Mesodermal cell (in vitro differentiated cells): Measurements from ENCODE around the gene FATE1. TPM values are rescaled to one million over a fixed set of nuclear protein-coding genes. Genes with fewer than 3 reads are reported as not detected.
A peak's percentile ranks its signal among the peaks of the same experiment; 100 is the strongest.

ENCODE experiments used
- H3K27ac ChIP-seq: 2 replicates; pipeline ENCODE4 v1.7.0; 2013; ENCODE audit warnings: mild to moderate bottlenecking, low read depth, low read length, moderate library complexity; ENCODE audit not compliant: severe bottlenecking
- H3K36me3 ChIP-seq: 2 replicates; pipeline ENCODE4 v1.7.1; 2013; ENCODE audit warnings: mild to moderate bottlenecking, low read length, moderate library complexity; ENCODE audit not compliant: control insufficient read depth, insufficient read depth
- H3K4me1 ChIP-seq: one replicate; pipeline ENCODE4 v1.7.1; 2013; ENCODE audit warnings: mild to moderate bottlenecking, low read length; ENCODE audit not compliant: insufficient read depth, control insufficient read depth, poor library complexity, severe bottlenecking
- H3K4me3 ChIP-seq: 2 replicates; pipeline ENCODE4 v1.7.0; 2013; ENCODE audit warnings: low read length, control low read depth, mild to moderate bottlenecking; ENCODE audit not compliant: insufficient read depth, poor library complexity, severe bottlenecking; ENCODE audit errors: extremely low read depth
- H3K9me3 ChIP-seq: 2 replicates; pipeline ENCODE4 v1.7.1; 2013; ENCODE audit warnings: mild to moderate bottlenecking, low read length, moderate library complexity; ENCODE audit not compliant: control insufficient read depth
- WGBS, 2 experiments: methylation state at CpG; one replicate each; pipeline ENCODE4 v1.1.5; 2013; ENCODE audit warnings: missing lambda C conversion rate in 2 of 2; ENCODE audit not compliant: insufficient coverage in 2 of 2; 5-methylcytosine and 5-hydroxymethylcytosine counted together
- polyA plus RNA-seq, 2 experiments: library from polyadenylated mRNA; stranded (reverse); fragments of 50-300 nt; gene quantifications; one replicate each; pipeline ENCODE4 v1.2.3, GENCODE V29; 2013

Gene FATE1, protein sequence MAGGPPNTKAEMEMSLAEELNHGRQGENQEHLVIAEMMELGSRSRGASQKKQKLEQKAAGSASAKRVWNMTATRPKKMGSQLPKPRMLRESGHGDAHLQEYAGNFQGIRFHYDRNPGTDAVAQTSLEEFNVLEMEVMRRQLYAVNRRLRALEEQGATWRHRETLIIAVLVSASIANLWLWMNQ
- polyA plus RNA-seq (2013, experiment 1 of 2), result not detected
- polyA plus RNA-seq (2013, experiment 2 of 2), result not detected

DNA sequence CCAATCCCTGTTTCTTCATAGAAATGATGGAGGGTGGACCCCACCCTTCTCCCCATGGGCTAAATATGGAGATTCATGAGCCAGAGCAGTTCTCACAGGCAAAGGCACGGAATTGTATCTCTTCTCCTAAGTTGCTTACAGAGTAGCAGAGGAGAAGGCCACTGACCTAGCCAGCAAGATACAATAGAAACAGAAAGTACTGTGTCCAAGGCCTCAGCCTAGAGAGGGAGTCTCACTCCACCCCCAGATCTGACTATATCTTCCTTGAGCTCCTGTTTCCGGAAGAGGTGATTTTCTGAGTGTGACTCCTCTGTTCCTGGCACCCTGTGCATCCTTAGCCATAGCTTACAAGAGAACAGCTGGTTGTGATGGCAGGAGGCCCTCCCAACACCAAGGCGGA is at the start of gene FATE1:
TSS of gene FATE1 (plus strand) at position 284 of the 400 bp plus-strand sequence. CDS start at position 369, 85 bp downstream.
- no peak within 1 kb of the TSS for H3K4me3 ChIP-seq
- no peaks in the 10 kb centered on the region for H3K9me3 ChIP-seq
- WGBS, 2 experiments, result no CpG with 5 or more reads among the region's 3 CpGs
- no peak within 1 kb of the TSS for H3K27ac ChIP-seq
- no peaks in the 10 kb centered on the region for H3K36me3 ChIP-seq
- H3K4me1 ChIP-seq, result no peaks in the 10 kb centered on the region

DNA sequence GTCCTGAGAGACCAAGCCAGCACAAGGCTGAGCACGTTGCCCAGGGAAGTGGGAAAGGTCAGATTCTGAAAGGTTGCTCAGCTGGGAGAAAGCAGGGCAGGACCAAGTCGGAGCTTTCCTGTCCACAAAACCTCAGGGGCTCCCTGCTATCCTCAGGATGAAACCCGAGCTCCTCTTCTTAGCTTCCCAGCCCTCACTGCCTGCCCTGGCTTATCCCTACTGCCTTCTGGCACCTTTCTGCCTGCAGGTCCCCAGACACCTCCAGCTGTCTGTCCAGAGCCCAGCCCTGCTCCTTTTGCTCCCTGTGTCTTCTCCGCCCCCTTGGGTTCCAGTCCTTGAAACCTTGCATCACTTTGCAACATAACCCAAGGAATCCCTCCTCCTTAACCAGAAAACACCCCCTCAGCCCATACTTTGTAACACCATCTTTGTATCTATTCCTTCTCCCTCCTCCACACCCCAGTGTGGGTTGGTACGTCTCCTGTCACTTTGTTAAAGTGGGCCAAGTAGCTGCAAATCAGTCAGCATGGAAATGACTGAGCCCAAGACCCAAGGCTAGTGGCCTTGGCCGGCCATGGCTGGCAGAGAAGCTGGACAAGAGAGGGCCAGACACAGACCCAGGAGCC is 40.6 kb upstream of the FATE1 start:
- H3K36me3 ChIP-seq, result no peaks in the 10 kb centered on the region
- H3K4me3 ChIP-seq, result no peak overlapping the region
- WGBS, 2 experiments, result 80% methylated on average over 3 of the region's 6 CpGs; no CpG with 5 or more reads in 1 of the 2 experiments
- H3K9me3 ChIP-seq, result no peaks in the 10 kb centered on the region
- H3K27ac ChIP-seq, result no peak overlapping the region
- no peaks in the 10 kb centered on the region for H3K4me1 ChIP-seq

DNA sequence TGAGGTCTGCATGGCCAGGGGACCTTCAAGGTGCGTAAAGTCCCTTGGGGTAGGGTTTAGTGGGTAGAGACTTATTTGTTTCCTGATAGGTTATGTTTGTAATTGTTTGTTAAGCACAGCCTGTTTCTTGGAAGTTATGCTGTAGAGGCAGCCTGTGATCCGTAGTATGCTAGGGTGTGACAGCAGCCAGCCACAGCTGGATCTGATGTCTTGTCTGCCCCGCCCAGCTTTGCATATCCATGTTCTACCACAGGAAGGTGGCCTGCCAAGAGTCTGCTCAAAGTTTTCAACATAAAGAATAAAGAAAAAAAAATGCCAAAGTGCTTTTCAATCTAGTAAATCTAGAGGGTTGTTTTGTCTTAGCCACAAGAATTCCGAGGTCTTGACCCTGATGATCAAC is 39.6 kb upstream of the FATE1 start:
- 100% methylated on average over 1 of the region's 4 CpGs; no CpG with 5 or more reads in 1 of the 2 experiments for whole genome bisulfite sequencing, 2 experiments
- Histone ChIP-seq H3K27ac (no peak overlapping the region), H3K4me3 (no peak overlapping the region), H3K4me1 (no peaks in the 10 kb centered on the region), H3K36me3 (no peaks in the 10 kb centered on the region), H3K9me3 (no peaks in the 10 kb centered on the region)

DNA sequence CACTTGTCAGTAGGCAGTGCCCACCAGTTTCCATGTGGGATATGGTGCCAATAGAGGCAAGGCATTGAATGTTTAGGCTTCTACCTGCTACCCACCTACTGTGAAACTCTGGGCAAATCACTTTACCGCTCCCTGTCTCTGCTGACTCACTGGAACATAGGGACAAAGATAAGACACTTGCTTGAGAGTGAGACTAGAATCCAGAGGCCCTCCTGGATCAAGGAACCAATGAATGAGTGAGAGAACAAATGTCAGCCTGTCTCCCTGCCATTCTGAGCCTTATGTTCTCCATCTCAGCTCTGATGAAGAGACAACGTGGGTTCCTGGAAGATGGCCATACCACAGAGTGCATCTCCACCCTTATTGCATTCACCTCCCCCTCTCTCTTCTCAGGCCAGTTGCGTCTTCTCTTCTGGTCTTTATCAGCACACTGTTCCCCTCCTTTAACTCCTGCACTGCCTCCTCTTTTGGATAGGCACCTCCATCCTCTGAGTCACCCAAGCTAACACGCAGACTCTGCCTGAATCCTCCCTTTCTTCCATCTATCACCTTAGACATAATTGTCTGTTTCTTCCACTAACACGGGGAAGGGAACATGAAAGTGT is 35.9 kb upstream of the FATE1 start:
- Histone ChIP-seq H3K27ac (no peak overlapping the region), H3K4me3 (no peak overlapping the region), H3K36me3 (no peaks in the 10 kb centered on the region), H3K4me1 (no peaks in the 10 kb centered on the region), H3K9me3 (no peaks in the 10 kb centered on the region)
- WGBS, 2 experiments, result 63% methylated on average over 1 of the region's 5 CpGs; no CpG with 5 or more reads in 1 of the 2 experiments

DNA sequence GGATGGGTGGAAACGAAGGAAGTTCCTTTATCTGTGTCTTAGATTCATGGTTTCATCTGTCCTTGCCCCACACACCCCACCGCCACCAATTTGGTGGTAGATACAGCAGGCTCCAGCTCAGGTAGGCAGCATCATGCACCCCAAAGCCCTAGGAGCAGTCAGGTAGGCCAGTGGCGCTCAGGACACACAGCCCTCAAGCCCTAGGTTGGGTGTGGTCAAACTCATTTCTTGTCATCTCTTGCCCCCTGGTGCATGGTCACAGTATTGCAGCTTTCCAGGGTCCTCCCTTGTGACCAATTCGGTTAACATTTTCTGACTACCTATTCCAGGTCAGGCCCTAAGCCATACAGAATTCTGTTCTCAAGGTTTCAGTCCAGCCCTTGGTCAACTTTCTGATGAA is 35.0 kb upstream of the FATE1 start:
- Histone ChIP-seq H3K27ac (no peak overlapping the region), H3K4me1 (no peaks in the 10 kb centered on the region)

DNA sequence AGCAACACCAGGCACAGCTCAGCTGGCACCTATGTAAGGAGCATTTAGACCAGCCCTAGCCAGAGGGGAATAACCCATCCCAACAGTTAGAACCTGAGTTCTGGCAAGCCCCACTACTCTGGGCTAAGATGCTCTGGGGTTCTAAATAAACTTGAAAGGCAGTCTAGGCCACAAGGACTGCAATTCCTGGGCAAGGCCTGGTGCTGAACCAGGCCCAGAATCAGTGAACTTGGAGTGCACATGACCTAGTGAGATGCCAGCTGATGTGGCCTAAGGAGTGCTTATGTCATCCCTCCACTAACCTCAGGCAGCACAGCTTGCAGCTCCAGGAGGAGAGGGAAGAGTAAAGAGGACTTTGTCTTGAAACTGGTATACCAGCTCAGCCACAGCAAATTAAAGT is 28.2 kb upstream of the FATE1 start:
- H3K9me3 ChIP-seq, result no peaks in the 10 kb centered on the region

More for the DNA sequence above, 35.0 kb upstream of the FATE1 start:
- Histone ChIP-seq H3K4me3 (no peak overlapping the region), H3K9me3 (no peaks in the 10 kb centered on the region), H3K36me3 (no peaks in the 10 kb centered on the region)
- WGBS, 2 experiments, result 29 to 36% methylated on average over 2 to 3 of the region's 4 CpGs

DNA sequence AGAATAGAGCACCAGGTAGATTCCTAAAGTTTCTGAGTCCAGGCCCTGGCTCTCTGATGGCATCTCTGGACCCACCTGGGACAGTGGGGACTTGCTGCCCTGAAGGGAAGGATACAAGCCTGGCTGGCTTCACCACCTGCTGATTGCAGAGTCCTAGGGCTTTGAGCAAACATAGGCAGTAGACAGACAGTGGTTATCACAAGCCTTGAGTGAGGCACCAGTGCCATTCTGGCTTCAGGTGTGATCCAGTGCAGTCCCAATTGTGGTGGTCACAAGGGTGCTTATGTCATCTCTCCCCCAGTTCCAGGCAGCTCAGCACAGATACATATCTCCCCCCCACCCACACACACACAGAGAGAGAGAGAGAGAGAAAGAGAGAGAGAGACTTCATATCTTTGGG is 27.1 kb upstream of the FATE1 start:
- H3K27ac ChIP-seq, result no peak overlapping the region
- H3K4me3 ChIP-seq, result no peak overlapping the region
- no peaks in the 10 kb centered on the region for H3K4me1 ChIP-seq

More for the DNA sequence above, 28.2 kb upstream of the FATE1 start:
- Histone ChIP-seq H3K36me3 (no peaks in the 10 kb centered on the region), H3K27ac (no peak overlapping the region), H3K4me1 (no peaks in the 10 kb centered on the region), H3K4me3 (no peak overlapping the region)

DNA sequence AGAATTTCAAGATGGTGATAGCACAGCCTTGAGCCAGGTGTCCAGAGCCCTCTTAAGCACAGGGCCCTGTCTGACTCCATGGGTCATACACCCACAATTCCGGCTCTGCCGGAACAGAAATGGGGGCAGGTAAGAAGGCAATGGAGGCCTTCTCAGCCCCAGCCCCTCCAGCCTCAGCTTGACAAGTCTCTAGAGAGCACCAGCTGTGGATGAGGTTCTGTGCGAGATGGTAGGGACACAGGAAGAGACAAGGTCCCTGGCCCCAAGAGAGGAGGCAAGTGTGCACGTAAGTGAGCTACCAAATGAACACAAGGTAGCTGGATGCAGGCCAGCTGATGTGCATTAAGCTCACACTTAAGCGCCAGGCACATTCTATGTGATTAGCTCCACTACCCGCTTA is 23.0 kb upstream of the FATE1 start:
- H3K27ac ChIP-seq, result no peak overlapping the region
- WGBS, 2 experiments, result 97 to 100% methylated on average over 3 of the region's 6 CpGs
- H3K4me1 ChIP-seq, result no peaks in the 10 kb centered on the region

More for the DNA sequence above, 27.1 kb upstream of the FATE1 start:
- Histone ChIP-seq H3K36me3 (no peaks in the 10 kb centered on the region), H3K9me3 (no peaks in the 10 kb centered on the region)

DNA sequence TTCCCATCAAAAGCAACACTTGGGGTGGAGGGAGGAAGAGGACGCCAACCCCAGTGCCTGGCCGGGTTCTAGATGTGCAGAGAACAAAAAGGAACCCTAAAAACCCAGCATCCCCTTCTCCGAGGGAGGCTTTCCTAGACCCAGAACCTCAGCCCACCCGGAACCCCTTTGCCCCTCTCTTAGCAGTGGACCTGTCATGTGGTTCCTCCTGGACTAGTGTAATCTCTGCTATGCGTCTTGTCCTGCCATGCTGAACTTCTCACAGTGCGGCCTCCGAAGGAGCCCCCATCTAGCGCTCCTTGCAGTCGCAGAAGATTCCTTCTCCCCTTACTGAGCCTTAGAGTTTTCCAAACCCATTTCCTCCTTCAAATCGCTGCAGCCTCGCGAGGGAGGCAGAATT is 21.7 kb upstream of the FATE1 start:
- 93 to 100% methylated on average over 4 to 7 of the region's 12 CpGs for WGBS, 2 experiments
- Histone ChIP-seq H3K36me3 (no peaks in the 10 kb centered on the region), H3K9me3 (no peaks in the 10 kb centered on the region)

More for the DNA sequence above, 23.0 kb upstream of the FATE1 start:
- Histone ChIP-seq H3K9me3 (no peaks in the 10 kb centered on the region), H3K4me3 (no peak overlapping the region), H3K36me3 (no peaks in the 10 kb centered on the region)

DNA sequence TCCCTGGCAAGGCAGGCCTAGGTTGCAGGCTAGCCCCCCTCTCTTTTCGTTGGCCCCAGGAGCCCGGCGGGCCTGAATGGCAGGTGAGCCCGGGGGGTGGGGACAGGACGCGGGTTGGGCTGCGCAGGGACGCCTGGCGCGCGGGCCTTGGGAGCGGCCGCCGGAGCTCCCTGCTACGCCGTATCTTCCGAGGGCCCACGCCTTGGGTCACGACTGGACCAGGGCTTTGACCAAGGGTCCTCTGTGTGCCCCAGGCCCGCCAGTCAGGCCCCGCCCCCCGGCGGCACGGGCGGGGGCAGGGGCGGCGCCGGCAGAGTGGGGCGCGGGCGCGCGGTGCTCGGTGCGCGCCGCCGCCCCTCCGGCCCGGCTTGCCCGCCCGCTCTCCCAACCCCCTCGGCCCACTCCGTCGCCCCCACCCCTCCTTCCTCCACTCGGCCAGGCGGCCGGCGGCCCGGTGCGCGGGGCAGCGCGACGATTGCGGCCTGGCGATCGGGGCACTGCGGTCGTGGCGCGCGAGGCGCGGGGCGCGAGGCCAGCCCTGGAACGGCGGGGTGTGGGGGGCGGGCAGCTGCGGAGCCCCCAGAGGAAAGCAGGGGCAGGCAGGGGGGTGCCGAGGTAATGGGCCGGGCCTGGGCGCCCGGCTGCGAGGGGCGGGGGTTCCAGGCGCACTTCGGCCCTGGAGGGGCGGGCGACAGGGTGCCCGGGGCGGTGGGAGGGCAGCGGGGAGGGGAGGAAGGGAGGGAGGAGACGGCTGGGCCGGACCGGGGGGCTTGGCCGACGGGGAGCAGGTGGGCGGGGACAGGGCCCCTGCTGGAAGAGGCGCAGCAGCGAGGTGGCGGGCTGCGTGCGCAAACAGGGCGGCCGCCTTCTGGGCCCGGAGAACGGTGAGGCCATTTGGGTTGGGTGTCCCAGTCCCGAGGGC is 20.9 kb upstream of the FATE1 start, which contains the start of gene PRRG3:
TSS of gene PRRG3 (plus strand) at position 798 of the 922 bp plus-strand sequence. CDS start 3,357 bp downstream, outside the sequence.
- peak within 1 kb of the TSS; percentile 33 for H3K4me3 ChIP-seq
- H3K36me3 ChIP-seq, result no peaks in the 10 kb centered on the region
- H3K27ac ChIP-seq, result no peak within 1 kb of the TSS
- H3K9me3 ChIP-seq, result no peaks in the 10 kb centered on the region
- H3K4me1 ChIP-seq, result no peaks in the 10 kb centered on the region
- WGBS, 2 experiments, result 3 to 7% methylated on average over 3 to 30 of the region's 100 CpGs

More for the DNA sequence above, 21.7 kb upstream of the FATE1 start:
- Histone ChIP-seq H3K4me3 (no peak overlapping the region), H3K27ac (no peak overlapping the region), H3K4me1 (no peaks in the 10 kb centered on the region)
